Hematopoietic multipotent progenitor cell (in vitro differentiated cells): ENCODE results near the gene KCNN3. TPM values are rescaled to one million over a fixed set of nuclear protein-coding genes. Genes with fewer than 3 reads are reported as not detected.

Experiments
- DNase-seq, 3 donors: peaks; one replicate each; pipeline ENCODE4 v3.0.0-alpha.2; 2011 to 2015; ENCODE audit warnings: low read depth in 2 of 3, low spot score in 2 of 3
- total RNA-seq: library from RNA; depleted of rRNA; stranded (reverse); fragments of >200 nt; gene quantifications from one replicate; pipeline ENCODE4 v1.2.3, GENCODE V29; 2012

KCNN3 gene
- total RNA-seq, 1 donor = under 0.01 TPM

DNA sequence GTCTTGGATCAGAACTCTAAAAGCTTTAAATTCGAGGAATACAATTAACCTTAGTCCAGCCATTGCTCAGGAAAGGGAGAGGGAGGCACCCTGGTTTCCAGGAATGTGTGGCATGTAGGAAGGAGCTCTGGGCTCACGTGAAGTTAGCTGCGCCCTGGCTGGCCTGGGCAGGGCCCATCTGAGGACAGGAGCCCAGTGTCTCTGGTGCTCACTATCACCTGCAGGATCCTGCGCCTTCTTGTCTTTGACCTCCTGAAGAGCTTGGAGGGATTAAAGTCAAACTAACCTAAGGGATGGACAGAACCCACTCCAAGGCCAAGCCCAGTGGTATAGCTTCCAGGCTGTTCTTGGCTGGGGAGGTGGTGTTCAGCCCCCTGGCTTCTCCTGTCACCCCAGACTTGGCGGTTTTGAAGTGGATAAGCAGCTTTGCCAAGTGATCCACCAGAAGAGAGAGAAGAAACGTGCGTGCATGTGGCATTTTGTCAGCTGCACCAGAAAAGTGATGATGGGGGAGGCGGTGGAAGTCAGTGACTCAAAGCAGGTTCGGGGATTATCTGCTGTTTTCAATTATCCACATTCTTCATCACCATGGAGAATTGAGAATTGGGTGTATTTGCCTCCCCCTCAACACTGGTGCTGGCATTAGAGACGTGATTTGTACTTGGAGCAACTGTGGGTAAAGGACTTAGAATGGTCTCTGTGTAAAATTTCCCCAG is 11.9 kb upstream of the KCNN3 start:
- DNase-seq = no peak

DNA sequence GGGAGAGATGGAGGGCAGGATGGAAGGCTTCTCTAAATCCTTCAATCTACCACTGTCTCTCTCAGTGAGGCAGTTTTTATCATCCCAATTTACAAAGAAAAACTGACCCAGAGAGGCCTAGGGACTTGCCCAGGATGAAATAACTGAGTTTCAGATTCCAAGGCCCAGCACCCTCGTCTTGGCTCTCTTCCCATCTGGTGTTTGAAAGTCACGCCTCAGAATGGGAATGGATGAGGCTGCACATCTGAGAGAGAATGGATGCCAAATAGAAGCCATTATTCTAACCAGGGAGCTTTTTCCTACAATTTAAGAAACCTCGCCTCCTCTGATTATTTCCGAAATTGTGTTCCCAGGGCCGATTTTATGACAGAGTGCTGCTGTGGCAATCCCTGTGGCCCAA is 10.6 kb upstream of the KCNN3 start:
- no peak for DNase-seq

DNA sequence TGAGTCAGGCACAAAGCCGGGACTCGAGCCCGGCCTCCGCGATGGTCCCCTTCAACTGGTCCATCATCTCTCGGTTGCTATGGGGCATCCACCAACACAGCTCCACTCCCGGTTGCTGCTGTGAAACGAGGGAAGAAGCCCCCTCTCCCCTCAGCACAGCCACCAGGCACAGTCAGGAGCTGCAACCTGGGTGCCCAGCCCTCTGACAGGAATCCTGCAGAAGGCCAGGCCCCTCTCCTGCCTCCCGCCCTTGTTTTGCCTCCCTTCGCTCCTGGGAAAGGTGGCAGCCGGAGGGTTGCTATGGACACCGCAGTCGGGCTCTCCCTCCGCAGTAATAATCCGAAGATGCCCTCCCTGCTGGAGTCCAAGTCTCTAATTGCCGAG is 8.9 kb upstream of the KCNN3 start:
- DNase-seq = no peak

DNA sequence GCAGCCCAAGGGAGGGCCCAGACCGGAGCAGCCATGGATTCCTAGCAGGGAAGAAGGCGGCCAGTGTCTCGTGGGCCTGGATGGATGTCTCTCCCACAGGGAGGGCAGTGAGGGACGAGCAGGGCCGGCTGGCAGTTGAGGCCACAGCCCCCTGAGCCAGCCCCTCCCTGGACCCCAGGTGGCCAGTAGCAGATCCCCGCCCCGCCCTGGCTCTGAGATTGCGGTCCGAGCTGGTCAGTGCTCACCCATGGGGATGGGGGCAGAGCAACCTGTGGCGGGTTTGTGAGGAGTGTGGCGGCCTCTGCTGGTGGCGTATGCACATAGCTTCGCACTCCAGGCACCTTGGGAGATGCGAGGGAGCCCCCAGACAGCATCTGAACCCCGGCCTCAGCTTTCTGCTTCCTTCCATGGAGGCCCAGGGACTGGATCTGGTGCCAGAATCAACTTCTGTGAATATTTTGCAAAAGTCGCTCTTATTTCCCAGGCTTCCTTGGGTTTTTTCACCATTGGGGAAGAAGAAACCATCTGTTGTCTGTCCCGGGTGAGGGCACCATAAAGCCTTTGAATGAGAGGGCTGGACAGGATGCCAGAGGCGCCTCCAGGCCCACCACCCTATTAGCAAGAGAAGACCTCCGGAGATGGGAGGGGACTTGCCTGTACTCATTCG is 8.4 kb upstream of the KCNN3 start:
- DNase-seq = peak; percentile 35 to 71 (median 57)

DNA sequence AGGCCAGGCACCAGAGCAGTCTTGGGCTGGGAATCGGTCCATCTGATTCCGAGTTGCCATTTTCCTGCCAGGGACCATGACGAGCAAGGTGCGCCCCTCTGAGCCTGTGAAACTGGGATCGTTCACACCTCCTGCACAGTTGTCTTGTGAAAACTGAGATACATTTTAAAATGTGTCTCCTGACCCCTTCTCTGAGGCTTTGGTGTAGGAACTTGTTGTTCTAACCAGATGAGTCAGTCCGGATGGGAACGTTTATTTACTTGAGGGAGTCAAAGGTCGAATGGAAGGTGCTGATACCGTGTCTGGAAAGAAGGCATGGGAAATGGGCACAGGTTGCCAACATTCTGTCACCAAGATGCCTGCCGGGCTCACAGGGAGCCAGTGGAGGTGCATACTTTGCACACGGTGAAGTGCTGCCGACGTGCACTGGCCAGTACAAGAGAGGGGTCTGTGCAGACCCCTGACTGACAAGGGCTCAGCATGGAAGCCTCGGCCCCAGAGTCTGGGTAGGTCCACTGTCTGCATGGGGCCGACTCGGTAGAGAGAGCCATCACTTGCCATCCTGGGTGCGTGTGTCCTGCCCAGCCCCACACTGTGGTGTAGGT is 7.4 kb upstream of the KCNN3 start:
- no peak for DNase-seq

DNA sequence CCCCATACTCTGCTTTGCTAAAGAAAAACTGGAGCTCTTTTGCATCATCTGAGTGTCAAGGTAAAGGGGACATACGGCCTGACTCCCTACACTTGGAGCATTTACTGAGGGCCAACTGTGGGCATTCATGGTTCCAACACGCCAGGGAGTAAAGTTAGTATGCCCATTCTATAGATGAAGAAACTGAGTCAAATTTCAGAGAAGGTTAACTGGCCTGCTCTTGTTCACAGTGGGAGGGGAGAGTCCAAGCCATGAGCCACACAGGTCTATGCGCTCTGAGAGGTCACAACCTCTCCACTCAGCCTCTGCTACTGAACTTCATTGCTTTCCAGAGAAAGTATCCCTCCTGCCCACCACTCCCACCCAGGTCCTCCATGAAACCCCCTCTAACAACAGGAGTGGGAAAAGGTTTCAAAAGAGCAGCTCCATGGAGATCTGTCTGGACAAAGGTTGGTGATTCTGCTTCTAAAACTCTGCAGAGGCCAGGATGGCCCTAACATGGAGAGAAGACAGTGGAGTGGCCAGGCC is 6.8 kb upstream of the KCNN3 start:
- no peak for DNase-seq

DNA sequence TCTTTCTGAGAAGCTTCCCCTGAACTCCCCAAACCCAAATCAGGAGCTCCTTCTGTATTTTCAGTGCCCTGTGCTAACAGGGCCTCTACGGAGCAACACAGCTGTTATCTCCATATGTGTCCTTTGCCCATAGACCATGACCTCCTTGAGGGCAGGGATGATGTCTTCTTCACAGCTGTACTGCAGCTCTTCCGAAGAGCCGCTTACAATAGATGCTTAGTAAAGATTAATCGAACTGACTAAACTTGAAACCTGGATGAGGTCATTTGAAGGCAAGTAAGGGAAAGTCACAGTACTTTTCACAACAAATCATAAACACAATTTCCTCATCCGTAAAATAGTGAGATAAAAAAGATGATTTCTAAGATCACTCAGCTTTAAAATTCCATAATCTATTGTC is 4.4 kb upstream of the KCNN3 start:
- no peak for DNase-seq

DNA sequence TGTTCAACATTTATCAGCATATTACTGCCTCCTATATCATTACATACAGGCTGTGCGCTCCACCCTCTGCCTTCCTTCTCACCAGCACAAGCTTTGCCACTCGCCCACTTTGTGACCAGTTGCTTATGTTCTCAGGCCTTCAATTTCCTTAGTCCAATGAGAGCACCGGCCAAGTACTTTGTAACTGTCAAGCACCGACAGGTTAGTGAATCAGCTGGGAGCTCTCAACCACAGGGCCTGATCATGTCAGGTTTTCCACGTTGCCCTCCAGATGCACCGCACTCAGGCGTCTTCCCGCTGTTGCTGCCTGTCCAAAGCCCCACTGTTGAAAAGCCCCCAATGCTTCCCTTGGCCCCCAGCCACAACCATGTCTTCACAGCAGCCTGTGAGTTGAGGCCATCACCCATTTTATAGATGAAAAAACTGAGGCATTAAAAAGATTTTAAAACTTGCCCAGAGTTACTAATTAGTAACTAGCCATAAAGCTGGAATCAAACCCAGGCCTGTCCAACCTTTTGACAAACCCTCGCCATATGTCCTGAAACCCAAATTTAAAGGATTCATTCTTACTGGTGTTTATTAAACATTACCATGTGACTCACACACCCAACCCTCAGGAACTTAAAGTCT is 3.4 kb upstream of the KCNN3 start:
- no peak for DNase-seq

DNA sequence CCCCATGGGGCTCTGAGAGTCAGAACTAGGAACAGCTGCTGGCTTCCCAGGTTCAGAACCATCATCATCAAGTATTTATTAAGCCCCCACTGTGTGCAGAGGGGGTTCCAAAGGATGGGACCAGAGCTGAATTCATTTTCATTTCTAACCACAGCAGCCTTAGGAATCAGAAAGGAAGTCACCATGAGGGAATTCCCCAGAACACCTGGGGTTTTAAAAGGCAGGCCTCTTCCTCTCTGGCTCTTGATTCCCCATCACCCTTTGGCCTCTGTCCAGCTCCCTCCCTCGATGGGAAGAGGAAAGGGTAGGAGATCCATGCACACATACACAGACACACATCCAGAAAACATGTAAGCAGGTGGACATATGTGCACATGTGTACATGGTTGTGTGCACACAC is 1.3 kb upstream of the KCNN3 start:
- no peak for DNase-seq

DNA sequence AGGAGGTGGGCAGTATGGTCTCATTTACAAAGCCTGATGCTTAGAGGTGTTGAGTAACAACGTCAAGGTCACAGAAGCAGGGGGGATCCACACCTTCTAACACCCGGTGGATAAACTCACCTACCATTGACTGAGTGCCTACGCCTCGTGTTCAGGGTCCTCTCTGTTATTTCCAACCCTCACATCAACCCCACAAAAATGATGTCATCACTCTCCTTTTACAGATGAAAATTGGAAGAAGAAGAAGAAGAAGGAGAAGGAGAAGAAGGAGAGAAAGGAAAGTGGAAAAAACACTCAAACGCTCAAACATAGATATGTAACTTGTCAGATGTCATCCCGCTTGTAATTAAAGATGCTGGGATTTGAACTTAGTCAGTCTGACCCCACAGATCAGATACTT is 653 bp upstream of the KCNN3 start:
- DNase-seq = no peak

DNA sequence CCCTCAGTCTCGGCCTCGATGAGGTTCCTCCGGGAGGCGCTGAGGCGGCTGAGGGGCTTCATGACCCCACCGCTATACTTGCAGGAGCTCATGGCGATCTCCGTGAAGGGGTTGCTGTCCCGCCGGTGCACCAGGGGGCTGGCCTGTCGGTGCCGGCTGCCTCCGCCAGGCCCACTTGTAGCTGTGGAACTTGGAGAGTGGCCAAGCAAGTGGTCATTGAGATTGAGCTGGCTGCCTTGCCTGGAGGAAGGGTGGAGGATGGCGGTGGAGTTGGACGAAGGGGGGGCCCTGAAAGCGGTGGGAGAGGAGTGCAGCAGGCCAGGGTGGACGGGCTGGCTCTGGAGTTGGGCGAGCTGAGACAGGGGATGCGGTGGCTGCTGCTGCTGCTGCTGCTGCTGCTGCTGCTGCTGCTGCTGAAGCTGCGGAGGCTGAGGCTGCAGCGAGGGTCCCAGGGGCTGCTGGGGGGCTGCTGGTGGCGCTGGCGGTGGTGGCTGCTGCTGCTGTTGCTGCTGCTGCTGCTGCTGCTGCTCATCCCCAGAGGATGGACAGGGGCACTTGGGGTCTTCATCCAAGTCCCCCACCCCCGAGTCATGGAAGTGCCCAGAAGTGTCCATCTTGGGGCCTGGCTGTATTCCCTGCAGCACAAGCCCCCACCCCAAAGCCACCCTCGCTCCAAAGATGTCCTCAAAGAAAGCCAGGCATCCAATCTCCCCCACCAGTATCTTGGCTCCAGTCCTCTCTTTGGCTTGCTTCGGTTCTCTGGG is 548 bp downstream of the KCNN3 start:
- DNase-seq = no peak

DNA sequence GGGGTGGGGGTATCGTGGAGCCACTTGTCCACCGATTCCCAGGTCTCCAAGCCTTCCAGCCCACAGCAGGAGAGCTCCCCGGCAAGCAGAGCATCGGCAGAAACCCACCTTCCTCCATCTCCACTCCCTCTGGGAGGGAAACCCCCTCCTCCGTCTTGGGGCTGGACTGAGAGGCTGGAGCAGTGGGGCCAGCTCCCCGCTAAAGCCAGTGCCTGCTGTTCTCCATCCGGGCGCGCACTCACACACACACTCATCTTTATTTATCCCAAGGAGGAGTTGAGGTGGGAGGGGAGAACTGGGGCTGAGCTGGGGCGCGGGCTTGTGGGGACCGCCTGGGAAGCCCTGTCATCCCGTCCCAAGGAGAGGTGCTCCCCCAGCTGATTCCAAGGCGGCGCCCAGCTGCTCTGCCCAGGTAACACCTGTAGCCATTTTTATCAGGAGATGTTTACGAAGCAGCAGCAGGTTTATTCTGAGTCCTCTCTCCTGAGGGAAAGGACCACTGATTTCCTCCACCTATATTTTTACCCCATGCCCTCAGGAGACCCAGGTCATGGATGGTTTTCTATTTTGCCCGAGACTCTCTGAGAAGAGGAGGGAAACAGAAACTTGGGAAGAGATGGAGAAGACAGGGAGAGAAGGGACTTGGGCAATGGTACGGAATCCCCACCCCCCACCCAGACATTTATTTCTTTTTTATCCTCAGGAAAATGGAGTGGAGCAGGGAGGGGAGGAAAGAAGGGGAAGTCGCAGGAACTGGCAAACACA is 2.1 kb downstream of the KCNN3 start:
- DNase-seq = no peak

DNA sequence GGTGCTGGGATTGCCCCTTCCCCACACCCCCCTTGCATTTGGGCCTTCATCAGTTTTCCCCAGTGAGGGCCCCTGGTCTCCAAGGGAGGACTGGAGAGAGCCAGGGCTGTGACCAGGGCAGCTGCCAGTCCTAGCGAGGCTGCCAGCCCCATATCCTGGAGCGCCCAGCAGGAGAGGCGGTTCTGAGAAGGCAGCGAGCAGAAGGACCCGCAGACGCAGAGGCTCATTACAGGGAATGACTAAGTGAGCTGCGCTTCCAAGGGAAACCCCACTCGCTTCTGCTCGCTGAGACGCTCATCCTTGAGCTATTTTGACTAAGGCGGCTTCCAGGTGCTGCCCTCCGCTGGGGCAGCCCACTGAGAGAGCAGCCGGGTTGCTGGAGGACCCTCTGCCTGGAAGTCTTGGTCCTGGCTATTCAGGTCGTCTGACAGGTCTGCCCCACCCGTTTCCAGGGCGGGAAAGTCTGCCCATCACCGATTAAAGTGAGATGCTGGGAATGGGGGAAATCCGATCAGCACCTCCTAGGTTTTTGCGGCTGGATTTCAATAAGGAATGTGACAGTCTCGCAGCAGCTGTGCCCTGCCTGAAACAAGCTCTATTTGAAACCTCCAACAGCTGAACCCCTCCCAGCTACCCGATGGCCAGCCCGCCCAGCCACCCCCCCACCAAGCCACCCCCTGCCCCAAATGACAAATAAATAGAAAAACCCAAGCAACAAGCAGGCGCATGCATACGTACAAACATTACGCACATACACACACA is 2.8 kb downstream of the KCNN3 start:
- peak in 1 of 3 donors; percentile 43 for DNase-seq

DNA sequence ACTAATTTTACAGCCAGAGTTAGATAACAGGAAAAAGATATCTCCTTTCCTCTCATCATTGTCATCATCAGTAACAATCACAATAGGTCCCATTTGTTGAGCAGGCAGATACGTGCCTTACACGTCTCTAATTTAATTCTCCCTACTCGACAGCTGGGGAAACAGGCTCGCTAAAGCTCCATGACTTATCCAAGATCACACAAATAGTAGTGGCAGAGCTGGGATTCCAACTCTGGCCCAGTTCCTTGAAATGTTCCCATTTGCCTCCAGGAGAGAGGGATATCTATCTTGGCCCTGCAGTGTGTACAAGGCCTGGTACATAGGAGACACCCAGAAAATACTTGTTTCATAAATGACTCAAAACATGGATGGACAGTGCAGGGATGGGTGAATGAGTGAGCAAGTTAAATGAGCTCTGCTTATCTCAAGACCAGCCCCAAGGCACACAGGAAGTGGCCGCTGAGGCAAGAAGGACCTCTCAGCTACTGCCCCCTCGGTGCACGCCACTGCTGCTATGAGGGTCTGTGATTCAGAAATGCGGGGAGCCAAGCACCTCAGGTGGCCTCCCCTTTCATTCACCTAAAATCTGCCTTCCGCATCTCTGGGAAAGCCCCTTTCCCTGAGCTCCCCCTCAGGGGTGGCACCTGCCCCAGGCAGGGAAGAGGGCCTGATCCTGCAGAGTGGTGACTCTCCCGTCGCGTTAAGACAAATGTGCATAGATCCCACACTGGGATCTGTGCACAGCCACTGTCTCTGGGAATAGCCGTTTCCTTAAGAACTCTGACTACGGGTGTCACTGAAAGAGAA is 3.6 kb downstream of the KCNN3 start:
- no peak for DNase-seq

DNA sequence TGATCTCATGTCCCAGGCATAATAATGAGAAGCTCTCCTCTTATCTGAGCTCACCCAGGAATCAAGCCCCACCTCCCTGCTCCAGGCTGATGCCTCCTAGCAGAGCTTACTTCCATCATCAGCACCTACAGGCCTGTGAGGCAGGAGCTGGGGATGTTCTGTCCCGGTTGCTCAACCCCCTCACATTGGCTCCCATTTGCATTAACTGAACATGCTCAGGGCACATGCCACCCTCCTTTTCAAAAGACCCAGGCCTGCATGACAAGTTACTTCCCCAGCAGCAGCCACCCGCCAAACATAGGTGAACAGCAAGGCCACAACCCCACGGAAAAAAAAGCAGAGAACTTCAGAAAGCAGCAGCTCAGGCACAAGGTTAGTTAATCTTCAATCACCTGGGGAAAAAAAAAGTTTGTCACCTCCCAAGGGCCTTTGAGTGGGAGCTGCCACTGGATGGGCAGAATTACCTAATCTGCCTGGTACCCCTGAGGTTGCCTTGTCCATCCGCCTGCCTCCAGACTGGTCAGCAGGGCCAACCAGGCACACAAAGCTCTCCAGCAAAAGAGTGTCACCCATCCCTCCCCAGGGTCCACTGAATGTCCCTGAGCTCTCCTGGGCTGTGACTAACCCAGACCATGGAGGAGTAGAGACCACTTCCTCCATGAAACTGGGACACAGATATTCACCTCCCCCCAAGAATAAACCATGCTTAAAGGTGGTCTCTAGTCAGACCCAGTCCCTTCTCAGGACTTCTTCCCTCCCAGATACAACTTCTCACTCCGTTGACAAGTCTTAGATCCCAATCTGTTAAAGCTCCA is 4.4 kb downstream of the KCNN3 start:
- no peak for DNase-seq

DNA sequence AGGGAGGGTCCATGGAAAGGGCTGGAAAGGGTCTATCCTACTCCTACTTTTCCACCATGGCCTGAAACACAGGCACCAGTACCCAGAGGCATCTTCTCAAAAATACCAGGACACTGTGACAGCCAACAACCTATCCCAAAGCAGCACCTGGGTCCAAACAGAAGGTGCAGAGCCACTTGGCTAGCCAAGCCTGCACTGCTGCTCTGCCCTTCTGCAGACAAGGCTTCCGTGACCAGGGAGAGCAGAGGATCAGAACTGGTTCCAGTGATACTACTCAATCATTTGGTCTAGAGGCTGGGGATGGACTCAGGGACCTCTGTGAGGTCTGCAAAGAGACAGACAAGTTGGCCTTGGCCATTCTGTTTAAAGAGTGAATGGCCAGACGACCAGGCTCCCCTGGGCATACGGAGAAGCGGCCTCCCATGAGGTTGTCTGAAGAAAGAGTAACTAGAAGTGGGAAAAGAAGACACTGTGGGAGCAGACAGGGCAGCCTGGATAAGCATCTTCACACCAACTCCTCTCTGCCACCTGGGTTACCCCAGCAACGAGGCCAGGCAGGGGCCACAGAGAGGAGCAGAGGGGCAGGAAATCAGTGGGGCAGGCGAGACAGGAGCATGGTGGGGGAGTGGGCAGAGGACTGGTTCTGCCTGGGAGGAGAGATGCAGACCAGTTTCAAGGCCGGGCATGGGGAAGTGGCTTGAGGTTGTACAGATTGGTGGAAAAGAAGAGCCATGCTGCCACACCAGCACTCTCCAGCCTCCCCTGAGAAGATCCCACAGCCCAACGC is 5.7 kb downstream of the KCNN3 start:
- no peak for DNase-seq
